Choroid plexus epithelial cell (primary cell): ENCODE results near the gene C5orf46.

Source experiments
- DNase-seq: peaks from one replicate; pipeline ENCODE4 v3.0.0-alpha.2; 2010; ENCODE audit warnings: low read depth
- H3K4me3 ChIP-seq: 2 replicates; pipeline ENCODE4 v1.5.1; 2011; ENCODE audit warnings: low read depth, mild to moderate bottlenecking, control low read depth, low read length, moderate library complexity
- TF ChIP-seq, protein P1 (sequence below): conservative IDR thresholded peaks from 2 replicates; pipeline ENCODE4 v1.5.1; 2011; ENCODE audit warnings: low read depth, mild to moderate bottlenecking, control low read depth, inconsistent platforms, low read length, moderate library complexity

The C5orf46 gene

DNA sequence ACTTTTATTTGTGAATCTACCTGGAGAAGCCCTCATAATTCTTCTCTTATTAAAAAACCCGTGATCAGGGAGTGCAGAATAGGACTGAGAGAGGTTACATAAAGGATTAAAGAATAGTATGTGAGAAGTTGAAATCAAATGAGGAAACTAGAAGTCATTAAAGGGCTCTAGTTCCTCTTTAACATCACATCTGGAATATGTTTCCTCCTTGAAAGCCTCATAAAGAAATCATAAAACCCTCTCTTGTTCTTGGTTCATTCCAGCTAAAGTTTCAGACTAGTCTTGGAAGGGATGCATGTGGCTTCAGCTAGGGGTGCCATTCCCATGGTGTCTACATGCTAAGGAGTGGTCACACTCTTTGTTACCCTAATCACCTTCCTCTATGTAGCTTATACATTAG lies 5.7 kb upstream of the C5orf46 start:
- no peak for DNase-seq
- H3K4me3 ChIP-seq, result no peak overlapping the region
- TF ChIP-seq, protein P1, sequence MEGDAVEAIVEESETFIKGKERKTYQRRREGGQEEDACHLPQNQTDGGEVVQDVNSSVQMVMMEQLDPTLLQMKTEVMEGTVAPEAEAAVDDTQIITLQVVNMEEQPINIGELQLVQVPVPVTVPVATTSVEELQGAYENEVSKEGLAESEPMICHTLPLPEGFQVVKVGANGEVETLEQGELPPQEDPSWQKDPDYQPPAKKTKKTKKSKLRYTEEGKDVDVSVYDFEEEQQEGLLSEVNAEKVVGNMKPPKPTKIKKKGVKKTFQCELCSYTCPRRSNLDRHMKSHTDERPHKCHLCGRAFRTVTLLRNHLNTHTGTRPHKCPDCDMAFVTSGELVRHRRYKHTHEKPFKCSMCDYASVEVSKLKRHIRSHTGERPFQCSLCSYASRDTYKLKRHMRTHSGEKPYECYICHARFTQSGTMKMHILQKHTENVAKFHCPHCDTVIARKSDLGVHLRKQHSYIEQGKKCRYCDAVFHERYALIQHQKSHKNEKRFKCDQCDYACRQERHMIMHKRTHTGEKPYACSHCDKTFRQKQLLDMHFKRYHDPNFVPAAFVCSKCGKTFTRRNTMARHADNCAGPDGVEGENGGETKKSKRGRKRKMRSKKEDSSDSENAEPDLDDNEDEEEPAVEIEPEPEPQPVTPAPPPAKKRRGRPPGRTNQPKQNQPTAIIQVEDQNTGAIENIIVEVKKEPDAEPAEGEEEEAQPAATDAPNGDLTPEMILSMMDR, result no peak

DNA sequence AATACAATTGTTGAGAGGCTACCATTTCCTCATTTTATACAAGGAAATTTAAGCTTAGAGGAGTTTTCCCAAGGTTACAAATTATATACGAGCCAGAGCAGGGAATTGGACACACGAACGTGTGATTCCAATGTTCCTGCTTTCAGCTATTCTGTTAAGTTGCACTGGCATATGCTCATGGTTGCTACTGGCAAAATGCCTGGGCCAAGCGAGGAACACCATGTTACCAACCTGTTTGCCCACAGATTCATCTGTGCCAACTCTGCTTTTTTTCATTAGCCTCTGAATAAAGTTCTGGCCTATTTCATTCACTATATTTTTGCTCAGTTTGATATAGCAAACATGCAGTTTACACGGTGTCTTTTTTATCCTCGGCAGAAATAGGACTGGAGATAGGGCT lies 5.1 kb upstream of the C5orf46 start:
- TF ChIP-seq, protein P1, result no peak
- no peak for DNase-seq
- no peak overlapping the region for H3K4me3 ChIP-seq

DNA sequence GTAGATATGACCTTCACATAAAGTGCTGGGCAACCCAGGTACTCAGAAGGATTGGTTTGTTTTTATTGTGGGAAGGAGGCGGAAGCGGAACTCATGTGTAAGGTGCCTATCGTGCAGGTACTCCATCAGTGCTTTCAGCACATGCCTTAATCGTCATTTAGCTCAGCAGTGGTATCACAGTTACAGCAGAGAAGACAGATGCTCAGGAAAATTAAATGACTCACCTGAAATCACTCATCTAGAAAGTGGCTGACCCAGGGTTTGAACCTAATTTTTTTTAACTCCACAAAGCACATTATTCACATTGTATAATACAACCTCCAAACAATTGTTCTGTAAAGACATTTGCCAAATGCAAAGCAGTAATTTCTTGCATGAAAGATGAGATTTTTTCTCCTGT lies 2.2 kb downstream of the C5orf46 start:
- no peak for DNase-seq
- TF ChIP-seq, protein P1, result no peak
- no peak overlapping the region for H3K4me3 ChIP-seq

DNA sequence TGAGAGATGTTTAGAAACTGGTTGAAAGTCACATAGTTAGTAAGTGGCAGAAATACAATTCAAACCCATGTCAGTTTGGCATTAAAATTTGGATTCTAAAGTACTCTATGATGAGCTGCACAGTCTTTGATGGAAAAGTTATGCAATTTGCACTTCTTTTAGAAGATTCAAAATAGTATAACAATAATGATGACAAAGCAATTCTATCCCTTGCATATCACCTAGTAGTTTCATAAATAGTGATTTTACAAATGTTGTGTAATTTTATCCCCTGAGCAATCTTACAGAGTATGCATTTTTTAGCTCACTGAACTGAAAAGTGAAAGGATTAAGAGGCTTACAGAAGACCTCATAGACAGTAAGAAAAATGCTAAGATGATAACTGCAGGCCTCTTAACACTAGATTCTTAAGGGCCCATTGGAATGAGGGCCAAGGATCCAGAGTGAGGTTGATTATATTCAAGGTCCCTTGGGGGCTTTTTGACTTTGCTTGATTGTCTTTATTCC lies 3.7 kb downstream of the C5orf46 start:
- no peak overlapping the region for H3K4me3 ChIP-seq
- peak; percentile 28 for DNase-seq
- TF ChIP-seq, protein P1, result no peak

DNA sequence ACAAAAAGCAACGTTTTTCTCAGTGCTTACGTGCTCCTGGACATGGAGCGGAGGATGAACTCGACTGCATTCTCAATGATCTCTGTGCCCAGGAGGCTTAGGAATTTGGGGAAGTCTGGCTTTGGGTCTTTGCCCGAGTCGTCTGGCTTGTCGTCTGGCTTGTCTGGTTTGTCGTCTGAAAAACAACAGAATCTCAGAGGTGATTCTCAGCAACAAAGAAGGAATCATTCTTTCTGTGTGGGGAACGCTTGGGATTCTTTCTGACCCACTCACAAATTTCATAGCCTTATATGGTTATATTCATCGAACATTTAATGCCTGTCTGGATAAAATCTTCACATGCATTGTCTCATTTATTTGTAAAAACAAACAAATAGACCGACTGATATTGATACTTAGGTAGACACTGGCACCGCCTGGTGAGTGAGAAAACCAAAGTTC lies 4.7 kb downstream of the C5orf46 start:
- no peak overlapping the region for H3K4me3 ChIP-seq
- DNase-seq, result peak; percentile 17
- TF ChIP-seq, protein P1, result no peak

DNA sequence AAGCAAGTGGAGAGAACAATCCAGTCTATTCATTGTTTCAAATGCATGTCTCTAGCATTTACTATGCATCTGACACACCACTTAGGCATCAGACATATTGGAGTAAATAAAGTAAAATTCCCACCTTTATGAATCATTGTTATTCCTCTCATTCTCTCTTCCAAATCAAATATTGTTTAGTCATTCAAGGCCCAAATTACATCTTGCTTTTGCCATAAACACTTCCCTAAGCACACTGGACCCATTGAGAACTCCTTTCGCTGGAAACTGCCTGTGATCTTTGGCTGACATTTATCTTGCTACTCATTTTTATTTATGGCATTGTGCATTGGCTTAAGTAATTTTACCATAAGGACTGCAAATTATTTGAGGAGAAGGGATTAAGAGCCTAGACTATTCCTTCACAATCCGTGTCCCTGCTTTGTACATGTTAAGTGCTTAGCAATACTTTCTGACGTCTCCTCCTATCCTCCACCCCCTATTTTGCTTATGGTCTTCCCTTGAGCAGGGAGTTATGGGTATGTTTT lies 7.4 kb downstream of the C5orf46 start:
- no peak overlapping the region for H3K4me3 ChIP-seq
- no peak for DNase-seq

DNA sequence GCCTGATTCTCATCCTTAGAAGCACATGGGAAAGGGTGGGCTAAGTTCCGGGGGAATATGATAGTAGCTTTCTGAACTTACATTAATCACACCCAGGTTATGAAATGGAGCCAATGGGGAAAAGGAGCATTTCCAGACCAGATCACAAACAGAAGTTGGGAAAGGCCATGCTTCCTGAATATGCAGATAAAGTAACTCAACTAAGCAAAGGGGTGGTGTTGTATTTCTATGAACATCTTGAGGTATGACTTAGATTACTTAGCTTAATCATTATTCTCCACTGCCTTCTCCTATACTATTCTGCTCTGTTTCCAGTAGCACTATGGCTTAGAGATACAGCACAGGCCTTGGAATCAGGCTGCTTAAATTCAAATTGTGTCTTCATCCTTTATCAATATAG lies 10.5 kb downstream of the C5orf46 start:
- H3K4me3 ChIP-seq, result no peak overlapping the region
- DNase-seq, result no peak
- TF ChIP-seq, protein P1, result no peak

More for the DNA sequence above, 7.4 kb downstream of the C5orf46 start:
- TF ChIP-seq, protein P1, result no peak
